Upper lobe of right lung (tissue), 1 donor: ENCODE data around the gene PAPPA2. TPM values are rescaled to one million over a fixed set of nuclear protein-coding genes. Genes with fewer than 3 reads are reported as not detected.

Source experiments
- ATAC-seq: fragments of 200-7000 bp; cut with Tn5 transposase; one replicate; pipeline ENCODE4 v1.9.1; 2020; ENCODE audit warnings: mild to moderate bottlenecking, moderate library complexity
- DNase-seq: peaks from one replicate; pipeline ENCODE4 v3.0.0-alpha.2; 2020
- H3K27ac ChIP-seq: fragments of 200-600 bp; one replicate; pipeline ENCODE4 v1.8.0; 2022
- H3K27me3 ChIP-seq: fragments of 200-600 bp; one replicate; pipeline ENCODE4 v1.8.0; 2022; ENCODE audit warnings: mild to moderate bottlenecking
- H3K36me3 ChIP-seq: fragments of 200-600 bp; one replicate; pipeline ENCODE4 v1.8.0; 2022
- H3K4me1 ChIP-seq: fragments of 200-600 bp; one replicate; pipeline ENCODE4 v1.8.0; 2022
- H3K4me3 ChIP-seq: fragments of 200-600 bp; one replicate; pipeline ENCODE4 v1.8.0; 2022; ENCODE audit warnings: mild to moderate bottlenecking
- H3K9me3 ChIP-seq: fragments of 200-600 bp; one replicate; pipeline ENCODE4 v1.8.0; 2022
- CTCF ChIP-seq: fragments of 200-600 bp; IDR thresholded peaks from one replicate; pipeline ENCODE4 v1.8.0; 2022; ENCODE audit warnings: antibody characterized with exemption
- intact Hi-C: fragments of 100-400 bp; cut with DNase I; formaldehyde crosslinking; loops from one replicate; pipeline ENCODE4 v1.11.0; 2022
- total RNA-seq: library from RNA; stranded (reverse); fragmentation: NEBNext Ultra II Directional; extraction: Animal tissue kit (Norgen Biotek cat#: 25700); gene quantifications from one replicate; pipeline ENCODE4 v1.2.1, GENCODE V29; 2021
- donor health status: DM: no; HTN: yes; CAD: no; lungs with severe emphysema.

Gene PAPPA2
- total RNA-seq, 1 donor from 2014 or later = 0.17 TPM

GRCh38 chr1:176766779-176767178 is 303.8 kb downstream of the PAPPA2 start:
- no peak for ATAC-seq
- Histone ChIP-seq H3K4me3 (no peak overlapping the region), H3K36me3 (no peaks in the 10 kb centered on the region), H3K27ac (no peak overlapping the region), H3K27me3 (no peaks in the 10 kb centered on the region), H3K9me3 (no peaks in the 10 kb centered on the region), H3K4me1 (no peaks in the 10 kb centered on the region)
- intact Hi-C loops = no loop called here
- no peak for TF ChIP-seq CTCF
- DNase-seq = no peak

- intact Hi-C loops = no loop called here
- H3K27ac ChIP-seq = no peak overlapping the region
- no peaks in the 10 kb centered on the region for H3K4me1 ChIP-seq
- ATAC-seq = no peak
- no peaks in the 10 kb centered on the region for H3K36me3 ChIP-seq
- DNase-seq = no peak
- H3K27me3 ChIP-seq = no peaks in the 10 kb centered on the region
- TF ChIP-seq CTCF = no peak
- no peaks in the 10 kb centered on the region for H3K9me3 ChIP-seq
- H3K4me3 ChIP-seq = no peak overlapping the region
These were observed 304.8 kb downstream of the PAPPA2 start for GRCh38 chr1:176767714-176768136.

- ATAC-seq (no peak), DNase-seq (no peak)
- Histone ChIP-seq H3K4me1 (no peaks in the 10 kb centered on the region), H3K36me3 (no peaks in the 10 kb centered on the region), H3K27ac (no peak overlapping the region), H3K9me3 (no peaks in the 10 kb centered on the region), H3K4me3 (no peak overlapping the region), H3K27me3 (no peaks in the 10 kb centered on the region)
- intact Hi-C loops = no loop called here
- no peak for TF ChIP-seq CTCF
These were observed 305.6 kb downstream of the PAPPA2 start for GRCh38 chr1:176768532-176768931.

GRCh38 chr1:176770066-176770465 is 307.1 kb downstream of the PAPPA2 start:
- H3K27ac ChIP-seq = no peak overlapping the region
- no peaks in the 10 kb centered on the region for H3K36me3 ChIP-seq
- no peak overlapping the region for H3K4me3 ChIP-seq
- no peak for ATAC-seq
- no peaks in the 10 kb centered on the region for H3K9me3 ChIP-seq
- intact Hi-C loops = no loop called here
- no peaks in the 10 kb centered on the region for H3K27me3 ChIP-seq
- no peak for DNase-seq
- H3K4me1 ChIP-seq = no peaks in the 10 kb centered on the region
- no peak for TF ChIP-seq CTCF

GRCh38 chr1:176773038-176773437 is 310.1 kb downstream of the PAPPA2 start:
- no peak for TF ChIP-seq CTCF
- Histone ChIP-seq H3K4me3 (no peak overlapping the region), H3K4me1 (no peaks in the 10 kb centered on the region), H3K27ac (no peak overlapping the region), H3K36me3 (no peaks in the 10 kb centered on the region), H3K9me3 (no peaks in the 10 kb centered on the region), H3K27me3 (no peaks in the 10 kb centered on the region)
- no peak for DNase-seq
- ATAC-seq = no peak
- intact Hi-C loops = no loop called here

- intact Hi-C loops = no loop called here
- Histone ChIP-seq H3K36me3 (no peaks in the 10 kb centered on the region), H3K27ac (no peak overlapping the region), H3K27me3 (no peaks in the 10 kb centered on the region), H3K9me3 (no peaks in the 10 kb centered on the region), H3K4me3 (no peak overlapping the region), H3K4me1 (no peaks in the 10 kb centered on the region)
- no peak for TF ChIP-seq CTCF
- ATAC-seq (no peak), DNase-seq (no peak)
These were observed 311.2 kb downstream of the PAPPA2 start for GRCh38 chr1:176774224-176774623.
